Stimulated activated effector memory CD8-positive, alpha-beta T cell treated with anti-CD3 and anti-CD28 coated beads, Interleukin-12 subunit alpha, Interleukin-12 subunit beta, amount 100 ng/mL, for 72 hours (primary cell): ENCODE results near the gene BTBD9.

Experiments
- ATAC-seq: fragments of 150-1000 bp; cut with Tn5 transposase; 2 replicates; pipeline ENCODE4 v1.10.0; 2021
- DNase-seq, 2 donors: peaks; one replicate each; pipeline ENCODE4 v3.0.0; 2021 to 2022; ENCODE audit warnings: low spot score in 2 of 2
- H3K27ac Mint-ChIP-seq: one replicate; pipeline ENCODE4 v1.8.0; 2022; ENCODE audit warnings: mild to moderate bottlenecking, mixed read lengths
- H3K36me3 Mint-ChIP-seq: one replicate; pipeline ENCODE4 v1.8.0; 2022; ENCODE audit warnings: mild to moderate bottlenecking, mixed read lengths
- H3K4me1 Mint-ChIP-seq: one replicate; pipeline ENCODE4 v1.8.0; 2022; ENCODE audit warnings: mixed read lengths
- H3K4me3 Mint-ChIP-seq: one replicate; pipeline ENCODE4 v1.8.0; 2022; ENCODE audit warnings: mild to moderate bottlenecking, mixed read lengths
- H3K9me3 Mint-ChIP-seq: one replicate; pipeline ENCODE4 v1.8.0; 2022; ENCODE audit warnings: mixed read lengths

The BTBD9 gene

DNA sequence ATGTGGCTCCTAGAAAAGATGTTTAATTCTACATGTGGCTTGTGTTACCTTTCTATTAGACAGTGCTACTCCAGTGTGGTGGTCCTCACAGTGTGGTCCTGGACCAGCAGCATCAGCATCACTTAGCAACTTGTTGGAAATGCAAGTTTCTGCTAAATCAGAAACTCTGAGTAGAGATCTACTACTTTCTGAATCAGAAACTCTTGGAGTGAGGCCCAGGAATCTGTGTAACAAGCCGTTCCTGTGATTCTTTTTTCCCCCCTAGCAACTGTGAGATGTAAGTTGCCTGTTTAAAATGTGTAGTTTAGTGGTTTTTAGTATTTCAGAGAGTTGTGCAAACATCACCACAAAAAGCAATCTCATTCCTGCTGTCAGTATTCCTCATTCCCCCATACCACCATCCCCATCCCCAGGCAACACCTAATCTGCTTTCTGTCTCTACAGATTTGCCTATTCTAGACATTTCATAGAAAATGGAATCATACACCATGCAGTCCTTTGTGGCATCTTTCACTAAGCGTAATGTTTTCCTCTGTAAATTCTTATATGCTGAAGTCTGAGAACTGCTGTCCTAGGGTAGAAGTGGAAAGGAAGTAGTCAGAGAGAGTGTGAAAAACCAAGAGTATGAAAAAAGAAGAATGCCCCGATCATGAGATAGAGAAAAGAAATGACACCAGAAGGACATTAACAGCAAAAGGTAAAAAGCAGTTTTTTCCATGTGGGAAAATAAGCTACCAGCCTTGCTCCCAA is 18.9 kb upstream of the BTBD9 start:
- Mint-ChIP-seq H3K4me1 (no peaks in the 10 kb centered on the region), H3K9me3 (no peaks in the 10 kb centered on the region), H3K4me3 (no peak overlapping the region), H3K27ac (no peak overlapping the region), H3K36me3 (no peaks in the 10 kb centered on the region)
- ATAC-seq = no peak
- no peak for DNase-seq

- ATAC-seq (no peak), DNase-seq (no peak)
- H3K27ac Mint-ChIP-seq = no peak overlapping the region
- H3K36me3 Mint-ChIP-seq = no peaks in the 10 kb centered on the region
- H3K9me3 Mint-ChIP-seq = no peaks in the 10 kb centered on the region
- H3K4me1 Mint-ChIP-seq = no peaks in the 10 kb centered on the region
- H3K4me3 Mint-ChIP-seq = no peak overlapping the region
These were observed 17.2 kb upstream of the BTBD9 start for GRCh38 chr6:38656896-38657295.

- H3K9me3 Mint-ChIP-seq = no peaks in the 10 kb centered on the region
- no peak overlapping the region for H3K4me3 Mint-ChIP-seq
- no peak overlapping the region for H3K27ac Mint-ChIP-seq
- ATAC-seq = no peak
- H3K4me1 Mint-ChIP-seq = no peaks in the 10 kb centered on the region
- DNase-seq = no peak
- H3K36me3 Mint-ChIP-seq = no peaks in the 10 kb centered on the region
These were observed 14.5 kb upstream of the BTBD9 start for GRCh38 chr6:38654263-38654662.

- no peaks in the 10 kb centered on the region for H3K4me1 Mint-ChIP-seq
- DNase-seq (no peak), ATAC-seq (no peak)
- H3K27ac Mint-ChIP-seq = no peak overlapping the region
- H3K4me3 Mint-ChIP-seq = no peak overlapping the region
- H3K9me3 Mint-ChIP-seq = no peaks in the 10 kb centered on the region
- no peaks in the 10 kb centered on the region for H3K36me3 Mint-ChIP-seq
These were observed 11.5 kb upstream of the BTBD9 start for GRCh38 chr6:38651121-38651784.

DNA sequence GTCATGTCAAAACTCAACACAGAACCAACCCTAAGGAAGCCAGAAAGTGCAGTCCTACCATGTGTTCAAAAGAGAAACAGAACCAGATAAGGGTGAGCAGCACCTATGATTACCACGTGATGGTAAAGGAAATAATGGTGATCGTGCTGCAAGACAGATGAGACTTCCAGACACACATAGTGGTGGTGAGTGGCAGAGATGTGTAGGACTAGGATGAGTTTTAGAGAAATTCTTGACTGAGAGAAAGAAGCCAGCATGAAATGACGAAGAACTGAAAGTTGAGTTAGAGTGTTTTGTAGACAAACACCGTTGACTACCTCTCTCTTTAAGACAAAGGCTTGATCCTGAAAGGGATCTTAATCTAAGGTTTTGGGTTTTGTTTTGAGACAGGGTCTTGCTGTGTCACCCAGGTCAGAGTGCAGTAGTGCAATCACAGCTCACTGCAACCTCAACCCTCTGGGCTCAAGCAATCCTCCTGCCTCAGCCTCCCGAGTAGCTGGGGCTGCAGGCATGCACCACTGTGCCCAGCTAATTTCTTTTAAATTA is 10.6 kb upstream of the BTBD9 start:
- H3K27ac Mint-ChIP-seq = no peak overlapping the region
- H3K9me3 Mint-ChIP-seq = no peaks in the 10 kb centered on the region
- DNase-seq (no peak), ATAC-seq (no peak)
- no peaks in the 10 kb centered on the region for H3K36me3 Mint-ChIP-seq
- no peak overlapping the region for H3K4me3 Mint-ChIP-seq
- H3K4me1 Mint-ChIP-seq = no peaks in the 10 kb centered on the region

- no peak overlapping the region for H3K27ac Mint-ChIP-seq
- no peak for ATAC-seq
- no peak for DNase-seq
- H3K9me3 Mint-ChIP-seq = no peaks in the 10 kb centered on the region
- no peak overlapping the region for H3K4me3 Mint-ChIP-seq
- H3K4me1 Mint-ChIP-seq = no peaks in the 10 kb centered on the region
- no peaks in the 10 kb centered on the region for H3K36me3 Mint-ChIP-seq
These were observed 10.0 kb upstream of the BTBD9 start for GRCh38 chr6:38649744-38650143.

- DNase-seq (no peak), ATAC-seq (no peak)
- Mint-ChIP-seq H3K36me3 (no peaks in the 10 kb centered on the region), H3K27ac (no peak overlapping the region), H3K4me3 (no peak overlapping the region), H3K9me3 (no peaks in the 10 kb centered on the region), H3K4me1 (no peaks in the 10 kb centered on the region)
These were observed 8.9 kb upstream of the BTBD9 start for GRCh38 chr6:38648629-38649028.

GRCh38 chr6:38646166-38646878 is 6.6 kb upstream of the BTBD9 start:
- no peak overlapping the region for H3K4me3 Mint-ChIP-seq
- no peaks in the 10 kb centered on the region for H3K36me3 Mint-ChIP-seq
- no peak for DNase-seq
- no peak overlapping the region for H3K27ac Mint-ChIP-seq
- H3K9me3 Mint-ChIP-seq = no peaks in the 10 kb centered on the region
- ATAC-seq = no peak
- H3K4me1 Mint-ChIP-seq = no peaks in the 10 kb centered on the region

DNA sequence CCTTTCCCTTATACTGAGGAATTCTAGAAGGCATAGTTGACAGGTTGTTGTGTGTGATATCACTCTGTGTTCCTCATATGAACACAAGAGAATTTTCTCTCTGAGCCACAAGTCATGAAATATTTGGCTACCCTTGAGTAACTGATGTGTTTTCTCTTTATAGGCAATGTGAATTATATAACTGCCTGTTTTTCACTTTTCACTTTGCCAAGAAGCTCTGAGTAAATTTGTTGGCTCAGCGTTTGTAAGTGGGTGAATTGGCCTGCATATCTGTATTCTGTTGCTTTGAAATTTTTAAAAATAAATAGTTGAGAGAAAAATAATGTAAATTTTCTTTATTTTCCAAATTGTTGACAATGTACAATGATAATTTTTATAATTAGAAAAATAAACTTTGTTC is 5.2 kb upstream of the BTBD9 start:
- no peak for ATAC-seq
- no peak overlapping the region for H3K27ac Mint-ChIP-seq
- no peaks in the 10 kb centered on the region for H3K36me3 Mint-ChIP-seq
- H3K4me3 Mint-ChIP-seq = no peak overlapping the region
- no peaks in the 10 kb centered on the region for H3K9me3 Mint-ChIP-seq
- DNase-seq = no peak
- peaks cover 8% of the 10 kb centered on the region for H3K4me1 Mint-ChIP-seq

GRCh38 chr6:38640216-38640909 is 634 bp upstream of the BTBD9 start:
- DNase-seq = no peak
- no peaks in the 10 kb centered on the region for H3K9me3 Mint-ChIP-seq

GRCh38 chr6:38638941-38639497 is 710 bp downstream of the BTBD9 start:
- Mint-ChIP-seq H3K9me3 (no peaks in the 10 kb centered on the region), H3K36me3 (no peaks in the 10 kb centered on the region), H3K27ac (peak overlapping the region; percentile 93), H3K4me3 (peak overlapping the region; percentile 79), H3K4me1 (peaks cover 48% of the 10 kb centered on the region)
- ATAC-seq (peak; percentile 86), DNase-seq (peak; percentile 44 to 79)

More at GRCh38 chr6:38640216-38640909, 634 bp upstream of the BTBD9 start:
- no peak for ATAC-seq
- Mint-ChIP-seq H3K27ac (peak overlapping the region; percentile 93), H3K4me3 (peak overlapping the region; percentile 79), H3K4me1 (peaks cover 39% of the 10 kb centered on the region), H3K36me3 (no peaks in the 10 kb centered on the region)

DNA sequence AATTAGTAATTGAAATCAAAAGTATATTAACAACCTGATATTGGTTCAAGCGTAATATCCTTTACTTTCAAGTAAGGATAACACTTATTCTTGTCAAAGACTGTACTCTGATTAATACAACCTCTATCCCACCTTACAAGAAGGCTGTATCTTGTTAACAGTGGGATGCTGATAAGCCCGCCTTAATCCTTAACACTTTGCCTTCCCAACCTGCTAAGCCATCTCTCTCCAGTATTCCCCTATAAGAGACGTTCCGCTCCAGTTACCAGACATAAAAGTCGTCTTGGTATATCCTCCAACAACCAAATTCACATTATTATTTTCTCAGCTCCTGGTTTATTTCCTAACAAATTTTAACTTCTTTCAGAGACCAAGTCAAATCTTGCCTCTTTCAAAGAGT is 2.0 kb downstream of the BTBD9 start:
- no peak for DNase-seq
- Mint-ChIP-seq H3K4me1 (peaks cover 50% of the 10 kb centered on the region), H3K36me3 (no peaks in the 10 kb centered on the region), H3K27ac (peak overlapping the region; percentile 93), H3K4me3 (no peak overlapping the region), H3K9me3 (no peaks in the 10 kb centered on the region)
- ATAC-seq = no peak

DNA sequence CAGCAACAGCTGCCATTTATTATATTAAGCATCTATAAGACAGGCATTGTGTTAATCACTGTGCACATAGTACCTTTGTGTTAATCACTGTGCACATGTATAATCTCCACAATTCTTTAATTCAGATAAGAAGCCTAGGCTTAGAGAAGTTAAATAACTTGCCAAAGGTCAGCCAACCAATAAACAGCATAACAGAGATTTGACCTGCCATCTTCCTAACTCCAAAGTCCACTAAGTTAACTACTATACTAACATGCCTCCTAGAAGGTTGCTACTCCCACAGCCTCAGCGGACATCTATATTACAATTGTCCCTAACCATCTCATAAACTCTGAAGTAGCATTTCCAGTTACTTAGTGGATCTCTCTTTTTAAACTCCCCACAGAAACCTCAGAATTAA is 3.7 kb downstream of the BTBD9 start:
- Mint-ChIP-seq H3K36me3 (no peaks in the 10 kb centered on the region), H3K9me3 (no peaks in the 10 kb centered on the region), H3K4me1 (peaks cover 49% of the 10 kb centered on the region), H3K27ac (peak overlapping the region; percentile 0), H3K4me3 (no peak overlapping the region)
- ATAC-seq (no peak), DNase-seq (no peak)

GRCh38 chr6:38634518-38634917 is 5.2 kb downstream of the BTBD9 start:
- ATAC-seq (no peak), DNase-seq (no peak)
- Mint-ChIP-seq H3K9me3 (no peaks in the 10 kb centered on the region), H3K4me1 (peaks cover 43% of the 10 kb centered on the region), H3K4me3 (no peak overlapping the region), H3K27ac (no peak overlapping the region), H3K36me3 (no peaks in the 10 kb centered on the region)

- Mint-ChIP-seq H3K9me3 (no peaks in the 10 kb centered on the region), H3K4me1 (peaks cover 26% of the 10 kb centered on the region)
- no peak for ATAC-seq
These were observed 7.2 kb downstream of the BTBD9 start for GRCh38 chr6:38632490-38632889.

More at GRCh38 chr6:38632490-38632889, 7.2 kb downstream of the BTBD9 start:
- DNase-seq = no peak
- H3K36me3 Mint-ChIP-seq = no peaks in the 10 kb centered on the region
- no peak overlapping the region for H3K4me3 Mint-ChIP-seq
- H3K27ac Mint-ChIP-seq = no peak overlapping the region
